ENCODE results near the gene METAP1.
"Not testable (repeated sequence)": the region's sequence is repeated elsewhere in the genome, so short reads cannot be mapped to it uniquely, and the experiment has no call there.

The METAP1 gene

GRCh38 chr4:99102634-99103033 is 107.1 kb downstream of the METAP1 start:
- no peak for DNase-seq

DNA sequence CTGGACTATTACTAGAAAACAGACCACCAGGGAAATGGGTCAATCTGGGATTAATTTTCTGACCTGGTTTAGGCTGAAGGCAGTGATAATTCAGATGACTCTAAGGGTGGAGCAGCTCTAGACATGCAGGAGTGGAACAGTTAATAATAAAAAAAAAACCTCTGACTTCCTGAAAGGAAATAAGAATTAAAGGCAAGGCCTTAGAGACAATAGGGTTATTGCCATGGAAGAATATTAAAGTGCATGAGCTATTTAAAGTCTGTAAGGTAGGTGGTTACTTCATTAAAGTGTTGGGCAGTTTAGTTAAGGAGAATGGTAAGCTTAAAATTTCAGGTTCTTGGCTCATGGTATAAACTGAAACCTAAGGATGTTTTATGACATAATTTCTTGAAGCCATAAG is 107.6 kb downstream of the METAP1 start:
- no peak for DNase-seq

DNA sequence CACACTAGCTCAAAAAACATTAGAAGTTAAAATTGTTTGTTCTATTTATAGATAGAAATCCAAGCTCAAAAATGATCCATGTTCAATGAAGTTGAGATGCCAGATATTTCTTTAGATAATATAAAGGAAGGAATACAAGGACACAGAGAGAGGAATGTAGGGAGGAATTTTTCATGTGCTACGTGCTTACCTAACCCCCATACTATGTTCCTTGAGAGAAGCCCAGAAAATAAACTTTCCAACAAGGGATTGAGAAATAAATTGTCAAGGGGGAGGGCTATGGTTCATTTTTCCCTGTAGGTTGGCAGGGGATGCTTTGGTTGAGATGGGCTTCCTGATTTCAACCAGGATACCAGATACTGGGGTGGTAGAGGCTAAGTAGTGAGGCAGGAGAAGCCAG is 108.6 kb downstream of the METAP1 start:
- no peak for DNase-seq

GRCh38 chr4:99109286-99109685 is 113.8 kb downstream of the METAP1 start:
- DNase-seq, result not testable (repeated sequence)
